HFFc6 (cell line): Measurements from ENCODE around the gene C16orf87. TPM values are rescaled to one million over a fixed set of nuclear protein-coding genes. Genes with fewer than 3 reads are reported as not detected.

Experiments used
- DNase-seq: peaks from one replicate; pipeline ENCODE4 v3.0.0-alpha.2; 2018
- H3K27ac Mint-ChIP-seq: 2 replicates; pipeline ENCODE4 v1.8.0; 2020; ENCODE audit warnings: mild to moderate bottlenecking, mixed read lengths
- H3K27me3 Mint-ChIP-seq: 2 replicates; pipeline ENCODE4 v1.8.0; 2021; ENCODE audit warnings: mild to moderate bottlenecking, moderate library complexity, mixed read lengths; ENCODE audit not compliant: insufficient read depth
- H3K36me3 Mint-ChIP-seq: 2 replicates; pipeline ENCODE4 v1.8.0; 2021; ENCODE audit warnings: low read depth, mixed read lengths
- H3K4me1 Mint-ChIP-seq: 2 replicates; pipeline ENCODE4 v1.8.0; 2020; ENCODE audit warnings: low read depth, mixed read lengths
- H3K4me3 Mint-ChIP-seq: 2 replicates; pipeline ENCODE4 v1.8.0; 2020; ENCODE audit warnings: mild to moderate bottlenecking, moderate library complexity, mixed read lengths
- H3K9me3 Mint-ChIP-seq: 2 replicates; pipeline ENCODE4 v1.8.0; 2020; ENCODE audit warnings: mild to moderate bottlenecking, mixed read lengths
- CTCF ChIP-seq: fragments of 200-600 bp; sonication (generic); IDR thresholded peaks from 2 replicates; pipeline ENCODE4 v1.5.0; 2021; ENCODE audit warnings: antibody characterized with exemption, mild to moderate bottlenecking
- total RNA-seq, 6 experiments: library from RNA; stranded (reverse); fragmentation: NEBNext Ultra II Directional; extraction: Animal tissue kit (Norgen Biotek cat#: 25700); gene quantifications; 2 replicates in 1 of 6; 3 replicates in 5 of 6; pipeline ENCODE4 v1.2.3, GENCODE V29; 2021

The C16orf87 gene
- total RNA-seq, 6 experiments from 2014 or later, result 14.6 to 17.5 (median 15.4) TPM

GRCh38 chr16:46839986-46840443, 9.0 kb upstream of the C16orf87 start:
- Mint-ChIP-seq H3K4me3 (no peak overlapping the region), H3K4me1 (no peaks in the 10 kb centered on the region), H3K36me3 (no peaks in the 10 kb centered on the region; the same call in 1 of the 2 replicates), H3K27ac (no peak overlapping the region), H3K9me3 (peaks cover 4% of the 10 kb centered on the region; the same call in 1 of the 2 replicates), H3K27me3 (peaks cover 1% of the 10 kb centered on the region)
- TF ChIP-seq CTCF, result no peak
- DNase-seq, result no peak

DNA sequence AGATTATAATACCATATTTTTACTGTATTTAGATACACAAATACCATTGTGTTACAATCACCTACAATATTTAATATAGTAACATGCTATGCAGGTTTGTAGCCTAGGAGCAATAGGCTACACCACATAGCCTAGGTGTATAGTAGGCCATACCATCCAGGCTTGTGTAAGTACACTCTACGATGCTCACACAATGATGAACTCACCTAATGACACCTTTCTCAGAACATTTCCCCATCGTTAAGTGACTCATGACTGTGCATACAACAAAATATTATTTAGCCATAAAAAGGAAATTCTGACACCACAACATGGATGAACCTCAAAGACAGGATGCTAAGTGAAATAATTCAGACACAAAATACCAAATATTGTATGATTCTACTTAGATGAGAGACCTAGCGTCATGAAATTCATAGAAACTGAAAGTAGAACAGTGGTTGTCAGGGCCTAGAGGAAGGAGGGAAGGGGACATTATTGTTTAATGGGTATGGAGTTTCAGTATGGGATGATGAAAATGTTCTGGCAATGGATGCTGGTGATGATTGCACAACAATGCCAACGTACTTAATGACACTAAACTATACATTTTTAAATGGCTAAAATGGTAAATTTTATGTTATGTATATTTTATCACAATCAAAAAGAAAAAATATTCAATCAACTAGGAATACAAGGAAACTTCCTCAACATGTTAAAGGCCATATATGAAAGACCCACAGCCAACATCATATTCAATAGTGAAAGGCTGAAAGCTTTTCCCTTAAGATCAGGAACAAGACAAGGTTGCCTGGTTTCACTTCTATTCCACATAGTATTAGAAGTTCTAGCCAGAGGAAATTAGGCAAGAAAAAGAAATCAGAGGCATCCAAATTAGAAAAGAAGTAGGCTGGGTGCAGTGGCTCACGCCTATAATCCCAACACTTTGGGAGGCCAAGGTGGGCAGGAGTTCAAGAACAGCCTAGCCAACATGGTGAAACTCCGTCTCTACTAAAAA, 5.9 kb upstream of the C16orf87 start:
- H3K27me3 Mint-ChIP-seq, result peaks cover 2% of the 10 kb centered on the region
- no peak for TF ChIP-seq CTCF

DNA sequence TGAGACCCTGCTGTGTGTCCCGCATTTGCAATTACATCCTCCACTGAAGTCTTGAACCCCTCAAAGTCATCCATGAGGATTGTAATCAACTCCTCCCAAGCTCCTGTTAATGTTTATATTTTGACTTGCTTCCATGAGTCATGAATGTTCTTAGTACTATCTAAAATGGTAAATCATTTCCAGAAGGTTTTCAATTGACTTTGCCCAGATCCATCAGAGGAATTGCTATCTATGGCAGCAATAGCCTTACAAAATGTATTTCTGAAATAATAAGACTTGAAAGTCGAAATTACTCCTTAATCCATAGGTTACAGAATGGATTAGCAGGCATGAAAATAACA, 2.5 kb upstream of the C16orf87 start:
- no peak overlapping the region for H3K4me3 Mint-ChIP-seq
- H3K36me3 Mint-ChIP-seq, result peaks cover 15% of the 10 kb centered on the region
- no peak overlapping the region for H3K27ac Mint-ChIP-seq
- H3K9me3 Mint-ChIP-seq, result no peaks in the 10 kb centered on the region
- H3K4me1 Mint-ChIP-seq, result peaks cover 28% of the 10 kb centered on the region
- H3K27me3 Mint-ChIP-seq, result peaks cover 2% of the 10 kb centered on the region; the same call in 1 of the 2 replicates
- DNase-seq, result no peak
- TF ChIP-seq CTCF, result no peak

More for the DNA sequence above, 5.9 kb upstream of the C16orf87 start:
- DNase-seq, result no peak
- Mint-ChIP-seq H3K4me1 (peaks cover 11% of the 10 kb centered on the region), H3K27ac (no peak overlapping the region), H3K9me3 (no peaks in the 10 kb centered on the region), H3K4me3 (no peak overlapping the region), H3K36me3 (no peaks in the 10 kb centered on the region)

DNA sequence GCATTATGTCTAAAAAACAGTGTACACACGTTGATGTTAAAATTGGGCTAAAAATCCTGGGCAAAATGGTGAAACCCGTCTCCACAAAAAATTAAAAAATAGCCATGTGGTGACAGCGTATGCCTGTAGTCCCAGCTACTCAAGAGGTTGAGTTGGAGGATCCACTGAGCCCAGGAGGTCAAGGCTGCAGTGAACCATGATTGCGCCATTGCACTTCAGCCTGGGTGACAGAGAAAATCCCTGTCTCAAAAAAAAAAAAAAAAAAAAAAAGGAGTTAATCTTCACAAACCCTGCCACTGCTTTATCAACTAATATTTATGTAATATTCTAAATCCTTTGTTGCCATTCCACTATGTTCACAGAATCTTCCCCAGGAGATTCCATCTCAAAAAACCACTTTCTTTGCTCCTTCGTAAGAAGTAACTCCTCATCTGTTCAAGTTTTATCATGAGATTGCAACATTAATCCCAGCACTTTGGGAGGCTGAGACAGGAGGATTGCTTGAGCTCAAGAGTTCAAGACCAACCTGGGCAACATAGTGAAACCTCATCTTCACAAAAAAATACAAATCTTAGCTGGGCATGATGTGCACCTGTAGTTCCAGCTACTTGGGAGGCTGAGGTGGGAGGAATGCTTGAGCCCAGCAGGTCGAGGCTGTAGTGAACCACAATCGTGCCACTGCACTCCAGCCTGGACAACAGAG, 1.9 kb upstream of the C16orf87 start:
- peaks cover 15% of the 10 kb centered on the region for H3K36me3 Mint-ChIP-seq
- no peak overlapping the region for H3K27ac Mint-ChIP-seq
- no peak for TF ChIP-seq CTCF
- peaks cover 28% of the 10 kb centered on the region for H3K4me1 Mint-ChIP-seq
- H3K4me3 Mint-ChIP-seq, result no peak overlapping the region
- H3K27me3 Mint-ChIP-seq, result peaks cover 2% of the 10 kb centered on the region; the same call in 1 of the 2 replicates
- DNase-seq, result no peak
- no peaks in the 10 kb centered on the region for H3K9me3 Mint-ChIP-seq

- no peak for DNase-seq
- peaks cover 2% of the 10 kb centered on the region; the same call in 1 of the 2 replicates for H3K27me3 Mint-ChIP-seq
- H3K4me3 Mint-ChIP-seq, result peak overlapping the region; percentile 95
- H3K36me3 Mint-ChIP-seq, result peaks cover 15% of the 10 kb centered on the region
- peaks cover 45% of the 10 kb centered on the region for H3K4me1 Mint-ChIP-seq
- H3K27ac Mint-ChIP-seq, result peak overlapping the region; percentile 88
- no peaks in the 10 kb centered on the region for H3K9me3 Mint-ChIP-seq
- TF ChIP-seq CTCF, result peak; percentile 38
These were observed 521 bp downstream of the C16orf87 start for GRCh38 chr16:46830417-46830901.
